Common myeloid progenitor, CD34-positive (primary cell): ENCODE measurements around the gene STRBP.
A peak's percentile ranks its signal among the peaks of the same experiment; 100 is the strongest.

ENCODE experiments used
- CTCF ChIA-PET: fragments of 350-600 bp; sonication (Branson Sonifier 250); formaldehyde crosslinking; loops from one replicate; lab custom pipeline; 2021; ENCODE audit warnings: antibody characterized with exemption; lab: Charles Lee
- POLR2A ChIA-PET: fragments of 350-600 bp; sonication (Branson Sonifier 250); formaldehyde crosslinking; loops from one replicate; lab custom pipeline; 2021; ENCODE audit warnings: antibody characterized with exemption; lab: Charles Lee
- DNase-seq, 3 donors: peaks; one replicate each; pipeline versions ENCODE4 v3.0.0 to v3.0.0-alpha.2; 2013
- H3K27ac ChIP-seq, 2 experiments: 1 replicate in 1 of 2; 2 replicates in 1 of 2; pipeline ENCODE4 v1.7.0; 2013; ENCODE audit warnings: inconsistent platforms in 2 of 2, low read length in 2 of 2, mild to moderate bottlenecking in 2 of 2, low read depth in 1 of 2, moderate library complexity in 1 of 2; ENCODE audit not compliant: severe bottlenecking in 2 of 2, insufficient read depth in 1 of 2, poor library complexity in 1 of 2
- H3K27me3 ChIP-seq, 5 experiments: replicated peaks in 2 of 5; 1 replicate in 3 of 5; 2 replicates in 2 of 5; pipeline versions ENCODE4 v1.6.1 to v1.7.0; 2013; ENCODE audit warnings: low read length in 4 of 5, mild to moderate bottlenecking in 2 of 5, moderate library complexity in 2 of 5, inconsistent platforms in 1 of 5; ENCODE audit not compliant: insufficient read depth in 5 of 5, control insufficient read depth in 4 of 5
- H3K36me3 ChIP-seq, 4 experiments: 1 replicate in 2 of 4; 2 replicates in 2 of 4; pipeline versions ENCODE4 v1.6.1 to v1.7.0; 2013; ENCODE audit warnings: low read length in 3 of 4, control low read depth in 1 of 4, mild to moderate bottlenecking in 1 of 4; ENCODE audit not compliant: control insufficient read depth in 4 of 4, insufficient read depth in 4 of 4
- H3K4me1 ChIP-seq, 4 experiments: 1 replicate in 3 of 4; 2 replicates in 1 of 4; pipeline versions ENCODE4 v1.6.1 to v1.7.1; 2013; ENCODE audit warnings: low read length in 3 of 4, mild to moderate bottlenecking in 3 of 4, control low read depth in 1 of 4, inconsistent platforms in 1 of 4, moderate library complexity in 1 of 4; ENCODE audit not compliant: control insufficient read depth in 4 of 4, insufficient read depth in 4 of 4; ENCODE audit errors: control extremely low read depth in 1 of 4
- H3K4me3 ChIP-seq, 7 experiments: 1 replicate in 4 of 7; 2 replicates in 3 of 7; pipeline versions ENCODE4 v1.5.1 to v1.7.0; 2013; ENCODE audit warnings: mild to moderate bottlenecking in 7 of 7, low read length in 6 of 7, moderate library complexity in 6 of 7, inconsistent platforms in 2 of 7, low read depth in 2 of 7, control low read depth in 1 of 7; ENCODE audit not compliant: insufficient read depth in 4 of 7, control insufficient read depth in 1 of 7; ENCODE audit errors: extremely low read depth in 1 of 7
- H3K9me3 ChIP-seq, 5 experiments: 1 replicate in 4 of 5; 2 replicates in 1 of 5; pipeline versions ENCODE4 v1.6.1 to v1.7.1; 2013; ENCODE audit warnings: low read length in 4 of 5, mild to moderate bottlenecking in 2 of 5, inconsistent platforms in 1 of 5, low read depth in 1 of 5, moderate library complexity in 1 of 5; ENCODE audit not compliant: control insufficient read depth in 4 of 5, insufficient read depth in 2 of 5; ENCODE audit errors: control extremely low read depth in 1 of 5
- WGBS: methylation state at CpG from one replicate; pipeline ENCODE4 v1.1.5; 2013; ENCODE audit not compliant: insufficient coverage; 5-methylcytosine and 5-hydroxymethylcytosine counted together

The STRBP gene

DNA sequence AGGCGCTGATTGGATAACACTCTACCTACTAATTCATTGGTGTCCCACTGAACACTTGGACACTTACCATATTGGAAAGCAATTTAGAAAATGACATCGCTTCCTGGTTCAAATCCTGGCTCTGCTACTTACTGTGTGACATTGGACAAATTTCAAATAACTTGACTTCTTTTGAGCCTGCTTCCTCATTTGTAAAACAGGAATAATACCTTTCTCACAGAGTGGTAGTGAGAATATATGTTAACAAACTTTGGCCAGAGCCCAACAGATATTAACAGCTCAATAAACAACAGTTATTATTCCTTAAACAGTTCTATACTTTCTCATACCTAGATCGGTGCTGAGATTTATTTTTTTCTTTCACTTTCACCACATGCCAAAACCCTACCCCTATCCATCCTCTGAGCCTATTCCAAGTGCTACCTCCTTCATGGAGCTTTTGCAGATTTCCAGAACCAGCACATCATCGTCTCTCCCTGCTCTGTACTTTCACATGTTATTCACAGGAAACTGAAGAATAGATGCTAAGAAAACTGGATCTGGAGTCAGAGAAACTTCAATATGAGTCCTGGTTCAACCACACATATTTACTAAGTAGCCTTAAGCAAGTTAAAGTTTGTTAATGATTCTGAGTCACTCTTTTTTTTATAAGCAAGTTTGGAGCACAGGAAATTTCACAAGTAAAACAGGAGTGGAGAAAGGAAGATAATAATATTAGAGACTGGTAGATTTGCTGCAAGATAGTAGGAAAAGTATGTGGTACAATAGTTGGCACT is 92.3 kb downstream of the STRBP start:
- no peak overlapping the region for H3K27ac ChIP-seq
- CTCF ChIA-PET, result interaction anchor here (0.7 to 1.0 kb wide), 2 partner anchors 8 to 10 kb away, joined by 3 read pairs; no protein-coding TSS in a partner anchor
- POLR2A ChIA-PET, result no interaction called here
- peaks cover 3 to 11% (median 4%) of the 10 kb centered on the region in 4 experiments for H3K36me3 ChIP-seq
- peak in 1 of 3 donors; percentile 4 for DNase-seq
- H3K9me3 ChIP-seq, result no peaks in the 10 kb centered on the region
- H3K4me3 ChIP-seq, result no peak overlapping the region
- WGBS, result 91% methylated on average over 2 of the region's 4 CpGs
- peaks cover 0 to 12% (median 0%) of the 10 kb centered on the region in 4 experiments for H3K4me1 ChIP-seq
- H3K27me3 ChIP-seq, result no peaks in the 10 kb centered on the region

GRCh38 chr9:123174887-123175518 is 93.4 kb downstream of the STRBP start:
- ChIA-PET POLR2A (no interaction called here), CTCF (interaction anchor here (0.9 kb wide), 1 partner anchor 11 kb away, joined by 4 read pairs; no protein-coding TSS in a partner anchor)
- DNase-seq, result peak in 2 of 3 donors; percentile 51 to 64
- Histone ChIP-seq H3K4me3 (no peak overlapping the region), H3K27ac (no peak overlapping the region), H3K4me1 (peaks cover 0 to 12% (median 0%) of the 10 kb centered on the region in 4 experiments), H3K27me3 (no peaks in the 10 kb centered on the region), H3K9me3 (no peaks in the 10 kb centered on the region), H3K36me3 (peaks cover 3 to 11% (median 4%) of the 10 kb centered on the region in 4 experiments)
- no CpG with 5 or more reads among the region's 1 CpG for WGBS

DNA sequence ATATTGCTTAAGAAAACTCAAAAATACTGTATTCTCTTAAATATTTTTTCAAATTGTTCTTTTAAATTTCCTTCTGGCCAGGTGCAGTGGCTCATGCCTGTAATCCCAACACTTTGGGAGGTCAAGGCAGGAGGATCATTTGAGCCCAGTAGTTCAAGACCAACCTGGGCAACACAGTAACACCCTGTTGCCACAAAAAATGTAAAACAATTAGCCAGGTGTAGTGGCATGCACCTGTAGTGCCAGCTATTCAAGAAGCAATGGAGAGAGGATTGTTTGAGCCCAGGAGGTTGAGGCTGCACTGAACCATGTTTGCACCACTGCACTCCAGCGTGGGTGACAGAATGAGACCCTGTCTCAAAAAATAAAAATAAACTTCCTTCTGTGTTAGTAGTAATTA is 94.3 kb downstream of the STRBP start:
- 100% methylated on average over 1 of the region's 1 CpG for WGBS
- no peaks in the 10 kb centered on the region for H3K27me3 ChIP-seq
- no peak overlapping the region for H3K4me3 ChIP-seq
- H3K4me1 ChIP-seq, result peaks cover 0 to 12% (median 0%) of the 10 kb centered on the region in 4 experiments
- POLR2A ChIA-PET, result no interaction called here
- H3K36me3 ChIP-seq, result peaks cover 3 to 9% (median 5%) of the 10 kb centered on the region in 4 experiments
- CTCF ChIA-PET, result interaction anchor here (0.9 kb wide), 1 partner anchor 12 kb away, joined by 4 read pairs; no protein-coding TSS in a partner anchor
- H3K9me3 ChIP-seq, result no peaks in the 10 kb centered on the region
- no peak overlapping the region for H3K27ac ChIP-seq
- DNase-seq, result no peak

DNA sequence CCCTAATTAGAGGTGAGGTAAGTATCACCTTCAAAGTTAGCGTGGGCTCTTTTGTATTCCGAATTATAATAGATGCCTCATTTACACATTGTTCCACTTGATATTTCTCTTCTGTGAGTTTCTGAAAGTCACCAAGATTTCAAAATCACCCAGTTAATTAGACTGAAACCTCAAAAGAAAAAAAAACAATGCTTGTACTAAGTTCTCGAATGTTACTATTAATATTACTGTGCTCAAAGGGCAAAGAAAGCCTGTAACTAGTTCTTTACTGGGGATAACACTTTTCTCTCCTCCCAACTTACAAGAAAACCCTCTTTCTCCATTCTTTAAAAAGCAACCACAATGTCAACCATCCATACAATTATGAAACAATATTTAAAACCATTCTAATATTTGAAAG is 98.5 kb downstream of the STRBP start:
- CTCF ChIA-PET, result interaction anchor here (0.8 to 2.0 kb wide), 2 partner anchors 14 to 180 kb away, joined by 3 to 6 read pairs; no protein-coding TSS in a partner anchor

DNA sequence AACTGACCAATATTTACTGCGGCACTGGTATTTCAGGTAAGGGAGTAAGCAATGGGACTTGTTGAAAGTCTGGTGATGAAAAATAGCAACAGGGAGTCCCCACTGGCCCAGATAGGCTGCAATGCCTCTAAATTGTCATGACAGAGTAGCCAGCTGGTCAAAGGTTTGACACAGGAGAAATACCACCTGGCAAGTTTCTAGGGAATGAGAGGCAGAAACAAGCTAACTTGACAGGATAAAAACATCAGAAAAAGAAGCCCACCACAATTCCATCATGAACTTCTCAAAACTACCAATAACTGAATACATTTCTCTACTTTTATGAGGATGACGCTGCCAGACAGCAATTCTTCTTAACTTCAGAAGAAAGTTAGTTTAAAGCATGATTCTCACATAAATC is 99.8 kb downstream of the STRBP start:
- WGBS, result 100% methylated on average over 1 of the region's 2 CpGs
- Histone ChIP-seq H3K27ac (no peak overlapping the region), H3K9me3 (no peaks in the 10 kb centered on the region), H3K27me3 (no peaks in the 10 kb centered on the region), H3K36me3 (peaks cover 0 to 4% (median 2%) of the 10 kb centered on the region in 4 experiments), H3K4me3 (no peak overlapping the region), H3K4me1 (peaks cover 0 to 5% (median 0%) of the 10 kb centered on the region in 4 experiments)
- ChIA-PET POLR2A (no interaction called here), CTCF (interaction anchor here (1.0 kb wide), 1 partner anchor 11 kb away, joined by 4 read pairs; no protein-coding TSS in a partner anchor)
- DNase-seq, result no peak

More for the DNA sequence above, 98.5 kb downstream of the STRBP start:
- no peaks in the 10 kb centered on the region for H3K9me3 ChIP-seq
- no peaks in the 10 kb centered on the region for H3K27me3 ChIP-seq
- POLR2A ChIA-PET, result no interaction called here
- H3K4me1 ChIP-seq, result peaks cover 0 to 9% (median 0%) of the 10 kb centered on the region in 4 experiments
- peaks cover 0 to 4% (median 2%) of the 10 kb centered on the region in 4 experiments for H3K36me3 ChIP-seq
- no peak overlapping the region for H3K27ac ChIP-seq
- WGBS, result no CpG with 5 or more reads among the region's 3 CpGs
- no peak overlapping the region for H3K4me3 ChIP-seq
- no peak for DNase-seq

- CTCF ChIA-PET, result interaction anchor here (1.2 kb wide), 1 partner anchor 9 kb away, joined by 3 read pairs; no protein-coding TSS in a partner anchor
- POLR2A ChIA-PET, result interaction anchor here (0.6 to 0.7 kb wide), 2 partner anchors 19 to 163 kb away, joined by 3 to 6 read pairs; no protein-coding TSS in a partner anchor
- peaks cover 0 to 4% (median 1%) of the 10 kb centered on the region in 4 experiments for H3K36me3 ChIP-seq
- no peaks in the 10 kb centered on the region for H3K9me3 ChIP-seq
- WGBS, result no CpG with 5 or more reads among the region's 1 CpG
- no peak overlapping the region for H3K27ac ChIP-seq
- H3K4me1 ChIP-seq, result peaks cover 0 to 5% (median 0%) of the 10 kb centered on the region in 4 experiments
- no peak for DNase-seq
- H3K4me3 ChIP-seq, result no peak overlapping the region
- no peaks in the 10 kb centered on the region for H3K27me3 ChIP-seq
Measured at GRCh38 chr9:123167474-123167873, 100.9 kb downstream of the STRBP start.
